ENCODE measurements around the gene DDX3X. TPM values are rescaled to one million over a fixed set of nuclear protein-coding genes. Genes with fewer than 3 reads are reported as not detected.

The DDX3X gene
- polyA plus RNA-seq, 3 donors: 165 to 280 (median 200) TPM

DNA sequence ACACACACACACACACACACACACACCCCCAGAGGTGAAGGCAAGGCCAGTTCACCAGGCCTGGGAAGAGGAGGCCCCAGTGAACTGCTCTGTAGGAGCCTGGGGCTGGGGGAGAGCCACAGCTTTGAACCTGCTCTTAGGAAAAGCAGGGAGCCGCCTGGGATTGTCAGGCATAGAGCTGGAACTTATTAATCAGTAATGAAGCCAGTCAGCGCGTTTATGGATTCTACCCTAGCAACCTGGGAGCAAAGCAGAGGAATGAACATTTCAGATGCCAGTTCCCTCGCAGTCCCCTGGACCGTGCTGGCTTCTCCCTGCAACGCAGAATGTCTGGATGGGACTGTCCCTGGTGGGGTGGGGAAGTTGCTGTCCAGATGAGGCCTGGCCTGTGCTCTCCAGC is 45.3 kb upstream of the DDX3X start:
- Histone ChIP-seq H3K79me2 (ENCODE audit: insufficient read depth, low read length) (no peaks in the 10 kb centered on the region), H3K4me3 (replicated peaks in 1 of 3; ENCODE audit: low read depth in 2 of 3, low read length in 3 of 3) (no peak overlapping the region), H3K9me3 (replicated peaks in 1 of 2; ENCODE audit: control insufficient read depth in 1 of 2, insufficient read depth in 1 of 2, low read length in 2 of 2) (peaks cover 5 to 6% of the 10 kb centered on the region in 2 donors), H3K9ac (ENCODE audit: insufficient read depth, low read length, poor library complexity, severe bottlenecking) (no peak overlapping the region), H2AFZ (ENCODE audit: insufficient read depth, low read depth, low read length, poor library complexity, severe bottlenecking) (no peak overlapping the region), H3K4me2 (replicated peaks; ENCODE audit: extremely low read depth, low read length, poor library complexity, severe bottlenecking) (no peak overlapping the region), H3K36me3 (replicated peaks in 1 of 2; ENCODE audit: control insufficient read depth in 1 of 2, insufficient read depth in 2 of 2, low read length in 2 of 2) (no peaks in the 10 kb centered on the region), H3K4me1 (ENCODE audit: control insufficient read depth in 1 of 2, insufficient read depth in 2 of 2, low read length in 2 of 2) (no peaks in the 10 kb centered on the region), H4K20me1 (ENCODE audit: insufficient read depth, low read length) (no peaks in the 10 kb centered on the region), H3K27me3 (ENCODE audit: control insufficient read depth in 2 of 2, insufficient read depth in 2 of 2, low read length in 2 of 2) (no peaks in the 10 kb centered on the region), H3K27ac (ENCODE audit: low read depth in 1 of 2, low read length in 2 of 2) (no peak overlapping the region)
- Mint-ChIP-seq H3K4me1 (no peaks in the 10 kb centered on the region), H3K27ac (no peak overlapping the region), H3K4me3 (no peak overlapping the region), H3K36me3 (no peaks in the 10 kb centered on the region), H3K9me3 (peaks cover 3 to 14% (median 7%) of the 10 kb centered on the region in 7 donors), H3K27me3 (ENCODE audit: low read depth in 3 of 3) (peaks cover 0 to 24% (median 3%) of the 10 kb centered on the region in 3 donors)
- TF ChIP-seq, protein P1, sequence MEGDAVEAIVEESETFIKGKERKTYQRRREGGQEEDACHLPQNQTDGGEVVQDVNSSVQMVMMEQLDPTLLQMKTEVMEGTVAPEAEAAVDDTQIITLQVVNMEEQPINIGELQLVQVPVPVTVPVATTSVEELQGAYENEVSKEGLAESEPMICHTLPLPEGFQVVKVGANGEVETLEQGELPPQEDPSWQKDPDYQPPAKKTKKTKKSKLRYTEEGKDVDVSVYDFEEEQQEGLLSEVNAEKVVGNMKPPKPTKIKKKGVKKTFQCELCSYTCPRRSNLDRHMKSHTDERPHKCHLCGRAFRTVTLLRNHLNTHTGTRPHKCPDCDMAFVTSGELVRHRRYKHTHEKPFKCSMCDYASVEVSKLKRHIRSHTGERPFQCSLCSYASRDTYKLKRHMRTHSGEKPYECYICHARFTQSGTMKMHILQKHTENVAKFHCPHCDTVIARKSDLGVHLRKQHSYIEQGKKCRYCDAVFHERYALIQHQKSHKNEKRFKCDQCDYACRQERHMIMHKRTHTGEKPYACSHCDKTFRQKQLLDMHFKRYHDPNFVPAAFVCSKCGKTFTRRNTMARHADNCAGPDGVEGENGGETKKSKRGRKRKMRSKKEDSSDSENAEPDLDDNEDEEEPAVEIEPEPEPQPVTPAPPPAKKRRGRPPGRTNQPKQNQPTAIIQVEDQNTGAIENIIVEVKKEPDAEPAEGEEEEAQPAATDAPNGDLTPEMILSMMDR (IDR thresholded peaks at IDR 0.05): no peak
- 80% methylated on average over 1 of the region's 6 CpGs for WGBS (ENCODE audit: insufficient coverage)
- intact Hi-C loops (cut with micrococcal nuclease): no loop called here
- no peak for DNase-seq

DNA sequence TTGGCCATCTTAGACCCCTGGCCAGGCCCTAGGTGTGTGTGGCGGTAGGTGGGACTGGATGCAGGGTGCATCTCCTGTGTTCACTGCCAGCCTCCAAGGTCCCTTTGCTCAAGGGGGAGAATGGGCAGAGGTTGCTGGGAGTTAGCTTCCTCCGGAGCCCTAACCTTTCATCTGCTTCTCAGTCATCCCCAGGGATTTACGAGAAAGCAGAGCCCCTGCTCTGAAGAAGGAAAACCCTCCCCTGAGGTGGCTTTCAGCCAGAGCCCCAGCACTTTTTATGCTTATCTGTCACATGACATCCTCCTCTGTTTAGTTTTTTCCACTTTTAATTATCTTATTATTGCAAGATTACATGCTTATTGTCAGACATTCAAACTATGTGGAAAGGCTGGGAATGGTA is 44.9 kb upstream of the DDX3X start:
- no peak overlapping the region for H3K4me2 ChIP-seq (replicated peaks; ENCODE audit: extremely low read depth, low read length, poor library complexity, severe bottlenecking)
- WGBS (ENCODE audit: insufficient coverage): no CpG with 5 or more reads among the region's 3 CpGs
- no peaks in the 10 kb centered on the region for H3K4me1 Mint-ChIP-seq
- H3K27me3 ChIP-seq (ENCODE audit: control insufficient read depth in 2 of 2, insufficient read depth in 2 of 2, low read length in 2 of 2): no peaks in the 10 kb centered on the region
- H3K4me1 ChIP-seq (ENCODE audit: control insufficient read depth in 1 of 2, insufficient read depth in 2 of 2, low read length in 2 of 2): no peaks in the 10 kb centered on the region
- H3K27me3 Mint-ChIP-seq (ENCODE audit: low read depth in 3 of 3): peaks cover 0 to 24% (median 3%) of the 10 kb centered on the region in 3 donors
- H3K4me3 ChIP-seq (replicated peaks in 1 of 3; ENCODE audit: low read depth in 2 of 3, low read length in 3 of 3): no peak overlapping the region
- H3K36me3 ChIP-seq (replicated peaks in 1 of 2; ENCODE audit: control insufficient read depth in 1 of 2, insufficient read depth in 2 of 2, low read length in 2 of 2): no peaks in the 10 kb centered on the region
- H3K4me3 Mint-ChIP-seq: no peak overlapping the region
- no peak overlapping the region for H3K27ac ChIP-seq (ENCODE audit: low read depth in 1 of 2, low read length in 2 of 2)
- intact Hi-C loops (cut with micrococcal nuclease): no loop called here
- H3K79me2 ChIP-seq (ENCODE audit: insufficient read depth, low read length): no peaks in the 10 kb centered on the region
- no peak overlapping the region for H3K9ac ChIP-seq (ENCODE audit: insufficient read depth, low read length, poor library complexity, severe bottlenecking)
- H3K36me3 Mint-ChIP-seq: no peaks in the 10 kb centered on the region
- TF ChIP-seq, protein P1 (IDR thresholded peaks at IDR 0.05): no peak
- H2AFZ ChIP-seq (ENCODE audit: insufficient read depth, low read depth, low read length, poor library complexity, severe bottlenecking): no peak overlapping the region
- peaks cover 3 to 14% (median 7%) of the 10 kb centered on the region in 7 donors for H3K9me3 Mint-ChIP-seq
- H3K9me3 ChIP-seq (replicated peaks in 1 of 2; ENCODE audit: control insufficient read depth in 1 of 2, insufficient read depth in 1 of 2, low read length in 2 of 2): peaks cover 5 to 6% of the 10 kb centered on the region in 2 donors
- no peaks in the 10 kb centered on the region for H4K20me1 ChIP-seq (ENCODE audit: insufficient read depth, low read length)
- DNase-seq: no peak
- H3K27ac Mint-ChIP-seq: no peak overlapping the region
